Gastroesophageal sphincter (tissue), 4 donors: ENCODE measurements around the gene GANC. TPM values are rescaled to one million over a fixed set of nuclear protein-coding genes. Genes with fewer than 3 reads are reported as not detected.

ENCODE experiments used
- ATAC-seq: fragments of 150-250 bp; one replicate; pipeline ENCODE4 v1.9.1; 2016; ENCODE audit warnings: mild to moderate bottlenecking, moderate library complexity
- H3K27ac ChIP-seq, 4 donors: fragments of 200-600 bp; sonication (generic) in 3 of 4; 1 replicate in 3 of 4; 2 replicates in 1 of 4; pipeline ENCODE4 v1.5.1; 2016 to 2019
- H3K27me3 ChIP-seq: fragments of 200-600 bp; sonication (generic); one replicate; pipeline ENCODE4 v1.5.1; 2019
- H3K36me3 ChIP-seq, 2 donors: fragments of 200-600 bp; sonication (generic); one replicate each; pipeline ENCODE4 v1.5.1; 2019; ENCODE audit warnings: control low read depth in 1 of 2
- H3K4me1 ChIP-seq, 3 donors: fragments of 200-600 bp; sonication (generic); 1 replicate in 2 of 3; 2 replicates in 1 of 3; pipeline ENCODE4 v1.5.1; 2016 to 2019; ENCODE audit warnings: control low read depth in 2 of 3
- H3K4me3 ChIP-seq, 2 donors: fragments of 200-600 bp; sonication (generic); one replicate each; pipeline ENCODE4 v1.5.1; 2019; ENCODE audit warnings: mild to moderate bottlenecking in 1 of 2, moderate library complexity in 1 of 2
- H3K9me3 ChIP-seq, 3 donors: fragments of 200-600 bp; sonication (generic); one replicate each; pipeline ENCODE4 v1.5.1; 2017 to 2019; ENCODE audit warnings: control low read depth in 2 of 3
- CTCF ChIP-seq, 4 experiments: fragments of 200-600 bp in 2 of 4; fragments of 450-650 bp in 2 of 4; sonication (generic) in 1 of 4; IDR thresholded peaks; one replicate each; pipeline ENCODE4 v1.5.1; 2017 to 2019; ENCODE audit warnings: antibody characterized with exemption in 4 of 4, mild to moderate bottlenecking in 2 of 4, moderate library complexity in 2 of 4
- EP300 ChIP-seq: sonication (generic); formaldehyde crosslinking; IDR thresholded peaks from one replicate; pipeline ENCODE4 v1.6.1; 2017; ENCODE audit warnings: antibody characterized with exemption, mild to moderate bottlenecking
- POLR2A ChIP-seq, 2 donors: fragments of 450-650 bp; IDR thresholded peaks; one replicate each; pipeline ENCODE4 v1.6.1; 2017; ENCODE audit warnings: antibody characterized with exemption in 2 of 2, mild to moderate bottlenecking in 2 of 2, moderate library complexity in 1 of 2
- POLR2AphosphoS5 ChIP-seq: sonication (generic); formaldehyde crosslinking; IDR thresholded peaks from one replicate; pipeline ENCODE4 v1.6.1; 2017; ENCODE audit warnings: antibody characterized with exemption
- WGBS, 2 donors: methylation state at CpG; one replicate each; pipeline ENCODE4 v1.1.5; 2018; ENCODE audit warnings: low coverage in 1 of 2; 5-methylcytosine and 5-hydroxymethylcytosine counted together
- total RNA-seq, 4 donors: library from RNA; depleted of rRNA; stranded (reverse); fragments of >200 nt; gene quantifications; one replicate each; pipeline ENCODE4 v1.1.0, GENCODE V29; 2016

Gene GANC
- total RNA-seq, 4 donors from 2014 or later, result 14.4 to 41.2 (median 19.7) TPM

DNA sequence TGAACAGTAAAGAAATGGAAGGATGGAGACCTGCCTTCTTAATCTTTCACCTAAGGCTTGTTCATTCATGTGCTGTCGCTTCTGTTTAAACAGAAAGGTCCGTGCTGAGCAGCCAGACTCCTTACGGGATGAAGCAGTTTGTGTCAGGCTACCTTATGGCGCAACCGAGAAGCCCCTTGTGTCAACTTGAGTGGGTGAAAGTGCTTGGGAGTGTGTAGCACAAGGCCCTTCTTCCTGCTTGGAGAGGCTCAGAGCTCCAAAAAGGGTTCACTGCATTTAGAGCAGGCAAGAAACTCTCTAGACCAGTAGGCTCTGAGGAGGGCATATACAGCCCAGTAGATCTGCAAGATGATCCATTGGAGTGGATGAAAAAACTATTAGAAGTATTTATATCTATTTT, 102.3 kb downstream of the GANC start:
- WGBS, 2 donors, result no CpG with 5 or more reads among the region's 5 CpGs
- H3K4me1 ChIP-seq, result no peaks in the 10 kb centered on the region
- no peak overlapping the region for H3K27ac ChIP-seq
- TF ChIP-seq POLR2AphosphoS5, result no peak
- TF ChIP-seq CTCF (IDR thresholded peaks at IDR 0.05), result no peak
- no peak for TF ChIP-seq EP300
- no peak for TF ChIP-seq POLR2A (IDR thresholded peaks at IDR 0.05)
- H3K27me3 ChIP-seq, result no peaks in the 10 kb centered on the region
- H3K9me3 ChIP-seq, result no peaks in the 10 kb centered on the region
- no peak for ATAC-seq
- H3K36me3 ChIP-seq, result no peaks in the 10 kb centered on the region
- H3K4me3 ChIP-seq, result no peak overlapping the region

- no peaks in the 10 kb centered on the region for H3K4me1 ChIP-seq
- no peak for ATAC-seq
- no peak overlapping the region for H3K4me3 ChIP-seq
- no peaks in the 10 kb centered on the region for H3K36me3 ChIP-seq
- WGBS, 2 donors, result 84 to 88% methylated on average over 4 of the region's 4 CpGs
- no peaks in the 10 kb centered on the region for H3K27me3 ChIP-seq
- no peak for TF ChIP-seq POLR2A (IDR thresholded peaks at IDR 0.05)
- TF ChIP-seq CTCF (IDR thresholded peaks at IDR 0.05), result no peak
- TF ChIP-seq EP300, result no peak
- TF ChIP-seq POLR2AphosphoS5, result no peak
- H3K9me3 ChIP-seq, result no peaks in the 10 kb centered on the region
- H3K27ac ChIP-seq, result no peak overlapping the region
Observed at GRCh38 chr15:42375941-42376340, 102.9 kb downstream of the GANC start.

DNA sequence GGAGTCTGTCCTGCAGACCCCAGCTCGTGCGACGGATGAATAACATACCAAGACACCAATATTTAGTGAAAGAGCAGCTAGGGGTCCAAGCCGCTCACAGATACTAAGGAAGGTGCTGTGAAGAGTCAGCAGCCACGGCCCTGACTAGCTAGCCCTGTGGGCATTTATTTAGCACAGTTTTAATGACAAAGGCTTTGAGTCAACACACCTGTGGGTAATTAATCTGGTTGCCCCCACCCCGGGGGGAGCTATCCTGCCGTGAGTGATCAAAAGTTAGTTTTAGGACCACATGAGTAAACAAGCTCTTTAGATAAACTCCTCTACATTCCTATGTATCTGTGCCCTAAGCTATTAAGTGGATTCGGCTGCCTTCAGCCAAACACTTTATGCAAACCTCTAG, 105.0 kb downstream of the GANC start:
- no peaks in the 10 kb centered on the region for H3K27me3 ChIP-seq
- no peak for ATAC-seq
- no peaks in the 10 kb centered on the region for H3K36me3 ChIP-seq

GRCh38 chr15:42384597-42384996, 111.6 kb downstream of the GANC start:
- ATAC-seq, result no peak
- H3K36me3 ChIP-seq, result peaks cover 0 to 38% of the 10 kb centered on the region in 2 donors
- no peaks in the 10 kb centered on the region for H3K4me1 ChIP-seq
- H3K4me3 ChIP-seq, result no peak overlapping the region
- no peak overlapping the region for H3K27ac ChIP-seq
- WGBS, 2 donors, result 44 to 57% methylated on average over 2 of the region's 4 CpGs
- H3K9me3 ChIP-seq, result no peaks in the 10 kb centered on the region
- TF ChIP-seq POLR2A (IDR thresholded peaks at IDR 0.05) (no peak), POLR2AphosphoS5 (no peak), EP300 (no peak), CTCF (IDR thresholded peaks at IDR 0.05) (no peak)
- no peaks in the 10 kb centered on the region for H3K27me3 ChIP-seq

More for the DNA sequence above, 105.0 kb downstream of the GANC start:
- H3K9me3 ChIP-seq, result no peaks in the 10 kb centered on the region
- 58 to 65% methylated on average over 2 to 5 of the region's 8 CpGs for WGBS, 2 donors
- H3K4me3 ChIP-seq, result no peak overlapping the region
- H3K4me1 ChIP-seq, result no peaks in the 10 kb centered on the region
- H3K27ac ChIP-seq, result no peak overlapping the region
- TF ChIP-seq EP300 (no peak), POLR2AphosphoS5 (no peak), POLR2A (IDR thresholded peaks at IDR 0.05) (no peak), CTCF (IDR thresholded peaks at IDR 0.05) (no peak)

- ATAC-seq, result no peak
- Histone ChIP-seq H3K36me3 (peaks cover 0 to 38% of the 10 kb centered on the region in 2 donors), H3K4me1 (no peaks in the 10 kb centered on the region), H3K27ac (no peak overlapping the region), H3K27me3 (no peaks in the 10 kb centered on the region), H3K4me3 (no peak overlapping the region), H3K9me3 (no peaks in the 10 kb centered on the region)
- TF ChIP-seq POLR2A (IDR thresholded peaks at IDR 0.05), result no peak
- no peak for TF ChIP-seq EP300
- TF ChIP-seq CTCF (IDR thresholded peaks at IDR 0.05), result peak in 1 of 4 experiments; percentile 14
- no peak for TF ChIP-seq POLR2AphosphoS5
- WGBS, 2 donors, result 48% methylated on average over 5 of the region's 5 CpGs; no CpG with 5 or more reads in 1 of the 2 donors
Observed at GRCh38 chr15:42385206-42385979, 112.4 kb downstream of the GANC start.
